Tibial nerve (tissue), 4 donors: ENCODE data around the gene EMILIN2. TPM values are rescaled to one million over a fixed set of nuclear protein-coding genes. Genes with fewer than 3 reads are reported as not detected.
A peak's percentile ranks its signal among the peaks of the same experiment; 100 is the strongest.

Experiments used
- DNase-seq, 2 donors: peaks; one replicate each; pipeline ENCODE4 v3.0.0-alpha.2; 2019; ENCODE audit warnings: low spot score in 2 of 2
- H3K27ac ChIP-seq, 4 donors: fragments of 200-600 bp; sonication (generic) in 3 of 4; one replicate each; pipeline ENCODE4 v1.5.1; 2017 to 2019; ENCODE audit warnings: mild to moderate bottlenecking in 1 of 4
- H3K27me3 ChIP-seq, 2 donors: fragments of 200-600 bp; sonication (generic) in 1 of 2; one replicate each; pipeline versions ENCODE4 v1.5.1 to v1.6.0; 2017 to 2019
- H3K36me3 ChIP-seq, 3 donors: fragments of 200-600 bp; sonication (generic); one replicate each; pipeline ENCODE4 v1.5.1; 2018 to 2019
- H3K4me1 ChIP-seq, 4 donors: fragments of 200-600 bp; sonication (generic) in 3 of 4; one replicate each; pipeline ENCODE4 v1.5.1; 2017 to 2019
- H3K4me3 ChIP-seq, 4 donors: fragments of 200-600 bp; sonication (generic) in 3 of 4; one replicate each; pipeline ENCODE4 v1.5.1; 2017 to 2019; ENCODE audit warnings: mild to moderate bottlenecking in 1 of 4, moderate library complexity in 1 of 4
- H3K9me3 ChIP-seq, 4 donors: fragments of 200-600 bp; sonication (generic) in 3 of 4; one replicate each; pipeline ENCODE4 v1.5.1; 2017 to 2019
- CTCF ChIP-seq, 5 experiments: fragments of 200-600 bp in 3 of 5; fragments of 450-650 bp in 2 of 5; sonication (generic) in 3 of 5; IDR thresholded peaks; one replicate each; pipeline ENCODE4 v1.5.1; 2016 to 2019; ENCODE audit warnings: antibody characterized with exemption in 5 of 5, mild to moderate bottlenecking in 3 of 5, moderate library complexity in 2 of 5
- EP300 ChIP-seq, 2 donors: sonication (generic); formaldehyde crosslinking; IDR thresholded peaks; one replicate each; pipeline ENCODE4 v1.6.1; 2017; ENCODE audit warnings: antibody characterized with exemption in 2 of 2, mild to moderate bottlenecking in 1 of 2
- POLR2A ChIP-seq, 2 donors: fragments of 450-650 bp; IDR thresholded peaks; one replicate each; pipeline ENCODE4 v1.6.1; 2017; ENCODE audit warnings: antibody characterized with exemption in 2 of 2, mild to moderate bottlenecking in 2 of 2, moderate library complexity in 2 of 2
- WGBS, 2 donors: methylation state at CpG; one replicate each; pipeline ENCODE4 v1.1.5; 2018; 5-methylcytosine and 5-hydroxymethylcytosine counted together
- total RNA-seq, 4 donors: library from RNA; depleted of rRNA; stranded (reverse); fragments of >200 nt; gene quantifications; one replicate each; pipeline ENCODE4 v1.1.0, GENCODE V29; 2016

The EMILIN2 gene
- total RNA-seq, 4 donors from 2014 or later: 29.1 to 70.8 (median 36.3) TPM

GRCh38 chr18:2926528-2926927 lies 79.7 kb downstream of the EMILIN2 start:
- Histone ChIP-seq H3K4me1 (no peaks in the 10 kb centered on the region), H3K36me3 (peaks cover 4 to 98% (median 10%) of the 10 kb centered on the region in 3 donors), H3K9me3 (no peaks in the 10 kb centered on the region), H3K27me3 (no peaks in the 10 kb centered on the region), H3K4me3 (no peak overlapping the region), H3K27ac (no peak overlapping the region)
- TF ChIP-seq EP300 (IDR thresholded peaks at IDR 0.05) (no peak), CTCF (IDR thresholded peaks at IDR 0.05) (no peak), POLR2A (IDR thresholded peaks at IDR 0.05) (no peak)
- DNase-seq: no peak
- WGBS, 2 donors: 80 to 100% methylated on average over 4 of the region's 4 CpGs

GRCh38 chr18:2927745-2928144 lies 80.9 kb downstream of the EMILIN2 start:
- H3K36me3 ChIP-seq: peaks cover 4 to 86% (median 10%) of the 10 kb centered on the region in 3 donors
- no peak for DNase-seq
- H3K4me1 ChIP-seq: no peaks in the 10 kb centered on the region
- no peak overlapping the region for H3K27ac ChIP-seq
- TF ChIP-seq CTCF (IDR thresholded peaks at IDR 0.05) (no peak), POLR2A (IDR thresholded peaks at IDR 0.05) (no peak), EP300 (IDR thresholded peaks at IDR 0.05) (no peak)
- H3K4me3 ChIP-seq: no peak overlapping the region
- H3K9me3 ChIP-seq: no peaks in the 10 kb centered on the region
- no peaks in the 10 kb centered on the region for H3K27me3 ChIP-seq
- 91 to 93% methylated on average over 8 of the region's 8 CpGs for WGBS, 2 donors

- TF ChIP-seq EP300 (IDR thresholded peaks at IDR 0.05): no peak
- no peak for TF ChIP-seq POLR2A (IDR thresholded peaks at IDR 0.05)
- peak; percentile 66 to 84 (median 66) for TF ChIP-seq CTCF (IDR thresholded peaks at IDR 0.05)
- Histone ChIP-seq H3K27me3 (no peaks in the 10 kb centered on the region), H3K27ac (peak overlapping the region in 2 of 4 donors; percentile 20 to 27), H3K4me3 (no peak overlapping the region), H3K36me3 (peaks cover 0 to 62% (median 0%) of the 10 kb centered on the region in 3 donors), H3K4me1 (peaks cover 0 to 7% (median 0%) of the 10 kb centered on the region in 4 donors), H3K9me3 (no peaks in the 10 kb centered on the region)
- peak in 1 of 2 donors; percentile 92 for DNase-seq
- 45% methylated on average over 10 of the region's 10 CpGs for WGBS, 2 donors
Observed at GRCh38 chr18:2932247-2933181, 85.7 kb downstream of the EMILIN2 start.

- Histone ChIP-seq H3K36me3 (peaks cover 0 to 62% (median 0%) of the 10 kb centered on the region in 3 donors), H3K4me1 (peaks cover 0 to 7% (median 0%) of the 10 kb centered on the region in 4 donors)
Observed at GRCh38 chr18:2933995-2934394, 87.2 kb downstream of the EMILIN2 start.

More at GRCh38 chr18:2933995-2934394, 87.2 kb downstream of the EMILIN2 start:
- Histone ChIP-seq H3K9me3 (no peaks in the 10 kb centered on the region), H3K4me3 (no peak overlapping the region), H3K27ac (no peak overlapping the region), H3K27me3 (no peaks in the 10 kb centered on the region)
- WGBS, 2 donors: 64 to 97% methylated on average over 3 of the region's 3 CpGs
- TF ChIP-seq CTCF (IDR thresholded peaks at IDR 0.05) (no peak), POLR2A (IDR thresholded peaks at IDR 0.05) (no peak), EP300 (IDR thresholded peaks at IDR 0.05) (no peak)
- no peak for DNase-seq
